NCI-H2171 (cell line): ENCODE measurements around the gene CACNA1S.

ENCODE experiments used
- DNase-seq: peaks from one replicate; lab custom pipeline; 2025; lab: John Stamatoyannopoulos, UW

The CACNA1S gene

GRCh38 chr1:201140235-201140940, 28.2 kb upstream of the CACNA1S start:
- no peak for DNase-seq

DNA sequence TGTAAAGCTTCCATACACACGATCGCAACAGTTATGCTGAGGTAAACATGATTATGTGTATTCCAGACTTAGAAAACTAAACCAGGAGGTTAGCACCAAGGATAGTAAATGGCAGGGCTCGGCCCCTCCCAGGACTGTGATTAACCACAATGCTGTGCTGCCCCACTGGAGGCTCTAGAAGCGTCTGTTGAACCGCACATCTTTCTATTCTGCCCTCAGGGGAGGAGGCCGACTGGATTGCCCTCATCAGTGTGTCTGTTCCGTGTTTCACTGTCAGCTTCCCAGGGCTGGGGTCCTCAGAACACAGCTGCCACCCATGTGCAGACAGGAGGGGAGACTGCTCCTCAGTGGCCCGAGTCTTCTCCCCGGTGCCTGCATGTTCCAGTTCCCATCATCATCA, 27.5 kb upstream of the CACNA1S start:
- no peak for DNase-seq

- no peak for DNase-seq
Measured at GRCh38 chr1:201139306-201139705, 27.1 kb upstream of the CACNA1S start.

- no peak for DNase-seq
Measured at GRCh38 chr1:201138311-201138840, 26.1 kb upstream of the CACNA1S start.

- DNase-seq, result no peak
Measured at GRCh38 chr1:201137579-201138310, 25.5 kb upstream of the CACNA1S start.

- DNase-seq, result no peak
Measured at GRCh38 chr1:201137024-201137392, 24.8 kb upstream of the CACNA1S start.

DNA sequence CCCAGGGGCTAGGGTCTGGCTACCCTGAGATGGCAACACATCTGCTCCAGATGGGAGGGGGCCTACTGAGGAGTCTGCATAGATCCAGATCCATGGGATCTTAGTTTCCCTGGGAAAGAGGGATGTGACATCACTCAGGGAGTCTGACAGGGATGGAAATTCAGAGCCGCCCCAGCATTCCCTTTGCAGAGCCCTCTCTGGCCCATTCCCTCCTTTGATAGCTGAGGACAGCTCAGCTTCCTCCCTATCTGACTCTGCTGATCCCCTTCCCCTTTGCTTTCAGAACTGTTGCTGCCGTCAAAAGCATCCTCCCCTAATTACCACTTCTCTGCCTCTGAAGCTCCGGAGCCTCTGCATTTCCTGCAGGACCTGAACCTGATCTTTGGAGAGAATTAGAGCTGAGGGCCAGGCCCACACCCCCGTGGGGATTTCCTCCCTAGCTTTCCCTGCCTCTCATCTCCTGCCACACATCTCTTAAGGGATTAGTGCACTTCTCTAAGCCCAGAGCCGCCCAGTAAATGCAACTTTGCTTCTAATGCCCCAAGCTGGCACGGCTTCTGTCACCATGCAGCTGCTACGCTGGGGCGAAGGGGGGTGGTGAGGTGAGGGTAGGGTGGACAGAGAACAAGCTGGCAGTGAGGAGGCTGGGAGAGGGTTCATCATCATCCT, 24.3 kb upstream of the CACNA1S start:
- DNase-seq, result no peak

DNA sequence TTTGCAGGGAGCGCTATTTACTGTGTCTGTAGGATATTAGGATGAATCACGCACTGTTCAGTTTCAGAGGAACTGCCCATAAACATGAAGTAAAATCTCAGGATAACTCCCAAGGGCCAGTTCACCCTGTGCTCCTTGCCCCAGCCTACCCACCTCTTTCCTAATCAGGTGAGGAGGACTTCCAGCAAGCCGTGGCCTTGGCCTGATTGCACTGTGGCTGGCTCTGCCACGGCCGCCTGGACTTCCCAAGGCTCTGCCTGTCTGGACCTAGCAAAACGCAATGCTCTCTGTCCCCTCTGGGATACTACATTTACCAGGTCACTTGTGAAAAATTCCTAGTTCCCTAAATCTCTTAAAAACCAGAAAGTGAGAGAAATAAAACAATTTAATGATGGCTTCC, 22.2 kb upstream of the CACNA1S start:
- DNase-seq, result no peak

- DNase-seq, result no peak
Measured at GRCh38 chr1:201131398-201131797, 19.2 kb upstream of the CACNA1S start.

GRCh38 chr1:201128962-201129361, 16.7 kb upstream of the CACNA1S start:
- no peak for DNase-seq

- no peak for DNase-seq
Measured at GRCh38 chr1:201128476-201128875, 16.2 kb upstream of the CACNA1S start.

DNA sequence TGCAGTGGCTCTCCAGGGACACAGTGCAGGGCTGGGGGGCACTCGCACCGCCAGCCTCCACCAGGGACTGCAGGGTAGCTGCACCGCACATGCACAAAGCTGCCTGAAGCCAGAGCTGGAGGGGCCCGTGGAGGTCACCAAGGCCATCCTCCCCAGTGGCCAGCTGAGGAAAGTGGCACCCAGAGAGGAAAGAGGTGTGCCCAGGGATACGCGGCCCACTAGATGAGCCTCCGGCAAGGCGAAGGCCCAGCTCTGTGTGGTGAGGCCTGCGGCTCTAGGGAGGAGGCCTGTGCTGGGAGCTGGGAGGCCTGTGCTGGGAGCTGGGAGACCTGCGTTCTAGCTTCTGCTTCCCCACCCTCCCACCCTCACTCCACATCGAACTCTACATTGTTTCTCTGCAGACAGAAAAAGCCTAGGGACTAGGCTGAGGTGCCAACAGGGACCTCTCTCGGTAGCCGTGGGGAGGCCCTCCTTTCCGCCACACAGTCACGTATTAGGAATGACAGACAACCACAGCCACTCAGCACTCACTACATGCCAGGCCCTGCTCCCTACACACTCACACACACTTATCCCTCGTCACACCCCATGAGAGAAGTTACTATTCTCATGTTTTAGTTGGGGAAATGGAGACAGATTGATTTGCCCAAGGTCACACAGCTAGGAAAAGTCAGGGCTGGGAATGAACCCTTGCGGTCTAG, 15.7 kb upstream of the CACNA1S start:
- no peak for DNase-seq

DNA sequence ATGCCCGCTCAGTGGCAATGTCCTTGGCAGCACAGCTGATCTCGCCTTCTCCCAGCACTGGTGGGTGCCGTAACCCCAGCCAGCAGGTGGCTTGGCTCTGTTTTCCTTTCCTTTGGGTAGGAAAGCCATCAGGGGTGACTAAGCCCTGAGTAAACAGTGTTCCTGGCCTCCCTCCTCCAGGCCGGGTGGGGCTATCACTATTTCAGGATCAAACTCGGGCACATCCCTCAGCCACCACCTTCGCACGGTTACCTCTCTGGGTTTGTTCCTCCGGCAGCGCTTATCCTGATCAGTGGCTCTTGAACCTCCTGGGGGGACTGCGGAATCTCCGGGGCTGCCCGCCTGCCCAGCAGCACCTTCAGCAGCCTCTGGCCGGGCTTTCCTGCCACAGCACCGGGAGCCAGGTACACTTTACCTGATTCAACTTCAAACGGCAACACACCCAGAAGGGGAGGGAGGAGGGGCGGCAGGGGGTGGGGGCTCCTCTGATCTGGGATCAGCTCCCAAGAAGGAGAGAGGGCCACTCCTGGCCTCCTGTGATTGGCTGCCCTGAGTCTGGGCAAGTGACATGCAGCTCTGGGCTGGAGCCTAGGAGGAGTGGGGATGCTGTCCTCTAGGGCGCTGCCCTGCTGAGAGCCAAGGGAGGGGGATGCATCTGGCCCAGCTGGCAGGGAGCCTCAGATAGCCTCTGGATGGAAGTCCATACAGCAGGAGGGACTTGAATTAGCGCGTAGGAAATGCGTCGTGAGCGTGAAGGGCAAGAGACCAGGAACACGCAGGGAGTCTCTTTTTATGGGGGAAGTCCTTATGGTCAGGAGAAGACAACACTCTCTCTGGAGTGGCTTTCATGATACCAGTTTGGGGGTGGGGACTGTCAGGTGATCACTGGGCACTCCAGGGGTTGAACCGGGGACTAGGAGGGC, 14.9 kb upstream of the CACNA1S start, which contains the start of gene ASCL5:
ASCL5 (minus strand) TSS at position 353 of the 923 bp plus-strand sequence. CDS start 11,812 bp downstream, outside the sequence.
- no peak for DNase-seq

DNA sequence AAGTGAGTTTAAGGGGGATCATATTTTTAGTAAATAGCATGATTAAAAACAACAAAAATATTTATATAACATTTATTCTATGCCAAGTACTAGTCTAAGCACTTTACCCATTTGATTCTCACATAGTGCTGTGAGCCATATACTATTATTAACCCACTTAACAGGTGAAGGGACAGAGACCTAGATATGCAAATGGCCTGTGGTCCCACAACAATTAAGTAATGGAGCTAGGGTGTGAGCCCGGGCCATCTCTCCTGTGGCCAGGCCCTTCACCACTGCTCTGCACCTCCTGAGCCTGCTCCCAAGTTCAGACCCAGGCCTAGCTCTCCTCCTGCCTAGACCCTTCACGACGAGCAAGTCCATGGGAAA, 14.2 kb upstream of the CACNA1S start:
- no peak for DNase-seq

GRCh38 chr1:201125800-201126199, 13.6 kb upstream of the CACNA1S start:
- DNase-seq, result no peak

DNA sequence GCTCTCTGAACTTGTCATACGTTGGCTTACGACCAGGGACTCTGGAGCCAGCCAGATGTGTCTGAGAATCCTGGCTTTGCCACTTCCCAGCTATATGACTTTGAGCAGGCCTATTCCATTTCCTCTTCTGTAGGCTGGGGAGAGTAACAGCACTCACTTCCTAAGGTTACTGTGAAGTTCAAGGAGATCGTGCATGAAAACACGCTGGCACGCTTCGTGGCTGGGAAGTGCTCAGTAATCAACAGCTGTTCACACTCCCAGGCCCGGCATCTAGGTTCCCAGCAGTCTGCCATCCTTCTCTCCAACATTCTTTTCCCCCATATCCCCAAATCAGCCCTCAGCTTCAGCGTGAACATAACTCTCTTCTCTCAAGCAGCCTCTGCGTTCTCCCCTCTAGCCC, 12.8 kb upstream of the CACNA1S start:
- no peak for DNase-seq

- no peak for DNase-seq
Measured at GRCh38 chr1:201123866-201124265, 11.6 kb upstream of the CACNA1S start.

DNA sequence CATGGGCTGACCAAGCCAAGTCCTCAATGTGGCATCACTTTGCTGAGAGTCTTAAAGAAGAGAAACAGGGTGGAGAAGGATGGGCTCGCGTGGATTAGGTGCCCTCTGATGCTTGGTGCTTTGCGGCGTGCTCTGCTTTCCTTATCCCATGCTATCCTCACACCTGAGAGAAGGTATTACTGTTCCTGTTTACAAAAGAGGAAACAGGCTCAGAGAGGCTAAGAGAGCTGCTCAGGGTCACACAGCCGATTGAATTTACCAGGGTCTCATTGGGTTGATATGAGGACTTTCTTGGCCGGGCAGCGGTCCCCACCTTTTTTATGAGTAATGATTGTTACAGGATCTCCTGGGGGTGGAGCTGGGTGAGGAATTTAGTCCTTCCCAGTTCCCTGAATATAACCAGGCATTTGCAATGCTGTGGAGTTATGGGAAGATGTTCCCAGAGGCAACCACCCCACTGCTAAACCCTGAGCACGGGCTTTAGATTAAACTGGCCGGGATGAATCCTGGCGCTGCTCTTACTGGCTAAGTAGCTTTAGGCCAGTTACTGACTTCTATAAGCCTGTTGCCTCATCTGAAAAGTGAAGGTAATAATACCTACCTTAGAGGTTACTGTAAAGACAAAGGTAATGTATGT, 10.2 kb upstream of the CACNA1S start:
- no peak for DNase-seq

DNA sequence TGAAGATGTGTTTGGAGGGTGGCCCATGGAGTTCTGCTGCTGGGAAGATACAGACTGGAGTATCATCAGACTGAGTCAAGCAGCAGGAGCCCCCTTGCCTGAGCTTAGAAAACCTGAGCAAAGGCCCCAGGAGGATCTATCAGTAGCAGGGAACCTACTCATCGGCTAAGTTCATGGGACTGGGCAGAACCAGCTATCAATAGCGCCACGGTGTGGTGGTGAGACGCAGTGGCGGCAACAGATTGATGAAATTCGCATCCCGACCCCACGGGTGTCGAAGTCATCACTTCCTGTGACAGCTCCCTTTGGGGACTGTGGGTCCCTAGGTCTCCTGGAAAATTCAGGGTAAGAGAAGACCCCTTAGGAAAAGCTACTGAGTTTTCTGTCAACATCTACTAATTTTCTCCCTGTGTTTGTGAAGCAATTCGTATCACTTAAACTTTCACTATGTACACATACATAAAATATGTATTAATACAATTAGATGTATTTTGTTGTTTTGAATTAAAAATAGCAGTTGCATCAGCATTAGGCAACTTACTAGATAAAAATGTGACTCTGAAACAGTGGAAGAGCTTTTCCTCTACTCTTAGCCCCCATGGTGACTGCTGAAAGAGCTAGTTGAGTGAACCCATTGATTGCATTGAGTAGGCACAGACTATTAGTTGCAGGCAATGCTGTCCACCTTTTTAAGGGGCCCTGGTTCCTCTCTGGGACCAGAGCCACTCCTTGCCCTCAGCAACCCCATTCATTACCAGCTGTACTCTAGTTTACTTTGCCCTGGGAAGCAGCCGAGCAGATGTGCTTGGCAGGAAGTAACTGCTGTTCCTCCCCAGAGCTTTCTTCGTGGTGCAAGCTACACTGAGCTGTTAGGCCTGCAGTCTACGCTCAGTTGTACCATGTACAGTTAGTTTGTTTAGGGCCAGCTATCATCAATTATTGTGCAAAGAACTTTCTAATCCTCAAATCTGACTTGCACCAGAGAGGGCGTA, 7.3 kb upstream of the CACNA1S start:
- no peak for DNase-seq
